Renal cortical epithelial cell (primary cell): ENCODE results near the gene LTBP1. TPM values are rescaled to one million over a fixed set of nuclear protein-coding genes. Genes with fewer than 3 reads are reported as not detected.
"Not testable (repeated sequence)": the region's sequence is repeated elsewhere in the genome, so short reads cannot be mapped to it uniquely, and the experiment has no call there.

Source experiments
- DNase-seq: peaks from one replicate; pipeline ENCODE4 v3.0.0-alpha.2; 2011; ENCODE audit warnings: low read depth
- total RNA-seq: library from RNA; depleted of rRNA; stranded (reverse); fragments of >200 nt; gene quantifications from 2 replicates; pipeline ENCODE4 v1.2.3, GENCODE V29; 2014

LTBP1 gene, protein sequence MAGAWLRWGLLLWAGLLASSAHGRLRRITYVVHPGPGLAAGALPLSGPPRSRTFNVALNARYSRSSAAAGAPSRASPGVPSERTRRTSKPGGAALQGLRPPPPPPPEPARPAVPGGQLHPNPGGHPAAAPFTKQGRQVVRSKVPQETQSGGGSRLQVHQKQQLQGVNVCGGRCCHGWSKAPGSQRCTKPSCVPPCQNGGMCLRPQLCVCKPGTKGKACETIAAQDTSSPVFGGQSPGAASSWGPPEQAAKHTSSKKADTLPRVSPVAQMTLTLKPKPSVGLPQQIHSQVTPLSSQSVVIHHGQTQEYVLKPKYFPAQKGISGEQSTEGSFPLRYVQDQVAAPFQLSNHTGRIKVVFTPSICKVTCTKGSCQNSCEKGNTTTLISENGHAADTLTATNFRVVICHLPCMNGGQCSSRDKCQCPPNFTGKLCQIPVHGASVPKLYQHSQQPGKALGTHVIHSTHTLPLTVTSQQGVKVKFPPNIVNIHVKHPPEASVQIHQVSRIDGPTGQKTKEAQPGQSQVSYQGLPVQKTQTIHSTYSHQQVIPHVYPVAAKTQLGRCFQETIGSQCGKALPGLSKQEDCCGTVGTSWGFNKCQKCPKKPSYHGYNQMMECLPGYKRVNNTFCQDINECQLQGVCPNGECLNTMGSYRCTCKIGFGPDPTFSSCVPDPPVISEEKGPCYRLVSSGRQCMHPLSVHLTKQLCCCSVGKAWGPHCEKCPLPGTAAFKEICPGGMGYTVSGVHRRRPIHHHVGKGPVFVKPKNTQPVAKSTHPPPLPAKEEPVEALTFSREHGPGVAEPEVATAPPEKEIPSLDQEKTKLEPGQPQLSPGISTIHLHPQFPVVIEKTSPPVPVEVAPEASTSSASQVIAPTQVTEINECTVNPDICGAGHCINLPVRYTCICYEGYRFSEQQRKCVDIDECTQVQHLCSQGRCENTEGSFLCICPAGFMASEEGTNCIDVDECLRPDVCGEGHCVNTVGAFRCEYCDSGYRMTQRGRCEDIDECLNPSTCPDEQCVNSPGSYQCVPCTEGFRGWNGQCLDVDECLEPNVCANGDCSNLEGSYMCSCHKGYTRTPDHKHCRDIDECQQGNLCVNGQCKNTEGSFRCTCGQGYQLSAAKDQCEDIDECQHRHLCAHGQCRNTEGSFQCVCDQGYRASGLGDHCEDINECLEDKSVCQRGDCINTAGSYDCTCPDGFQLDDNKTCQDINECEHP (N-terminal part only)
- total RNA-seq, result 0.89 and 3.6 TPM in 2 replicates

DNA sequence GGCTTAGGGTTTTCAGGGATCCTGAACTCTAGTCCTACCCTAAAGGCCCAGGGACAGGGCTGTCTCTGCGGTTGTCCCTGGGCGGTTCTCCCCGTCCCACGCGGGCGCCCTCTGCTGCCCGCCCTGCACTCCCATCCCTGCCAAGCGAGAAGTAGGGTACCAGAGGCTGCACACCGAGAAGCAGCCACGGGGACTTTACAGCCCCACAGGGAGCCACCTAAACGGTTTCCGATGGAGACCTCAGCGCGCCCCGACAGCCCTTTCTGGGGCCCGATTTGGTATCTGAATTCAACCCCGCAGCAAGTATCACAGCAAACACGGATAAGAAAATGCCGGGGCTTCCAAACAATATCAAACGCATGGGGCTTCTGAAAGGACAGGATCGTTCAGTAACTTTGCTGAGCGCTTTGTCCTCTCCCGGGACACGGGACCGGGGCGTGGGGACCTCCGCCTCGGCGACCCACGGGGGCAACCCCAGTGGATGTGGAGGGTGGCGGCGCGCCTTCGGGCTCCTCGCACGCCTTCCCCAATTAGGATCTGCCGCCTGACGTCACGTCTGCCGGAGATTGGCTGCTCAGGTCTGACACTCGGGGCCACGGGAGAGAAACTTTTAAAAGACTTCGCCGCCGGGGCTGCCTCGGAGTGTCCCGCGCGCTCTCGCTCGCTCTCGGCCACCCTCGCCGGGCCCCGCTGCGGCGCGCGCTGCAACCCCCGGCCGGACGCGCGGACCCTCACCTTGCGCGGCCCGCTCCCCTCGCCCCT is at the start of gene LTBP1:
Gene LTBP1, plus strand, starts transcription at position 640 of the 762 bp plus-strand sequence. CDS start 372 bp downstream, outside the sequence.
- DNase-seq, result peak; percentile 21

DNA sequence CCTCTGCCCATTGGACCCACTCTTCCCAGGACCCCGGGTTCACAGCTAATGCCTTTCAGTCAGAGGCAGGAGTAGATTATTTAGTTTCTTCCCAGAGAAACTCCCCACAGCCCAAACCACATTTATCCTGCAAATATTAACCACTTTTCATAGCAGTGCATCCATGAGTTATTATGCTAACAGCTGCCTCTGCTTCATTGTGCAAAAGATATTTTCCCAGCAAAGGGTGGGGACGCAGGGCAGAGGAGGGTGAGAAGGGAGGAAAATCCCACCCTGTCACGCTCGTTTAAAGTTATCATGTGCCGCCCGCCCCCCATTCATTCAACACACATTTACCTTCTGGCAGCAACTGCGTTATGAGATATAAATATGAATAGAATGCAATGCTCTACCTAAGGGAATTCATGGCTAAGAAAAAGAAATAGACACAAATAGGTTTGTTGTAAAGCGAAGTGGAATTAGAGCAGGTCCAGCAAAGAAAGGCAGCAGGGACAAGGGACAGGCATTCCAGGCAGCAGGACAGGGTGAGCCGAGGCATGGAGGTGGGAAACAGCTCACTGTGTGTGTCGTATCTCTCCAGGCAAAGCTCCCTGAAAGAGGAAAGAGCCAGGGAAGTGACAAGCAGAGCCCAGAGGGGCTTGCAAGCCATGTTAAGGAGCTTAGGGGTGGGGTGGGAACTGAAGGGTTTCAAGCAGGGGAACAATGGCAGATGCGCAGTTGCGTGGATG is 46.3 kb upstream of the LTBP1 start:
- DNase-seq, result no peak

DNA sequence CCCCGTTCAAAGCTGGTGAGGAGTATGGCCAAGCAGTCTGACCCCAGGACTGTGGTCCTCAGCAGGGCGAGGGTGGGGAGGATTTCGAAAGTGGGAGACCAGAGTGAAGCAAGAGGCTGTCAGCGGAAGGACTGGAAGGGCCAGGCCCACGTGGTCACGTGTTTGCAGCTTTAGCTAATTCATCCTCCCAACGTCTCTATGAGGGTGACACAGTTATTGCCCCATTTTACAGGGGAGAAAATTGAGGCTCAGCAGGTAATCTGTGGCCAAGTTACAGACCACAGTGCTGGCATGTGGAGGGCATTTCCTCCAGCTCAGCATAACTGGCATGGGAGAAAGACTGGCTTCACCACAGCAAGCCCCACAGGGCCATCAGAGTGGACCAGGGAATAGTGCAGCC is 45.4 kb upstream of the LTBP1 start:
- no peak for DNase-seq

DNA sequence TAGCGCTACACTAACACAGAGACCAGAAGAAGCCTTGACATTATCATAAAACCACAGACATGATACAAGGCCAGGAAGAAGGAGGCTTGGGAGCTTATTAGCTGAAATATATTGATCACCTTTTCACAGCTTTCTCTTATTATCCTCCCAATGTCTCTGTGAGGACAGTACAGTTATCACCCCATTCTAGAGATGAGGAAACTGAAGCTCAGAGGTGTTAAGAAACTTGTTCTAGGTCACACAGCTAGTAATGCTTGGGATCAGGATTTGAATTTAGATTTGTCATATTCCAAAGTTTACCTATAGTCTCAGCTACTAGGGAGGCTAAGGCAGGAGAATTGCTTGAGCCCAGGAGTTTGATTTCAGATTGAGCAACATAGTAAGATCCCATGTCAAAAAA is 44.6 kb upstream of the LTBP1 start:
- DNase-seq, result no peak

DNA sequence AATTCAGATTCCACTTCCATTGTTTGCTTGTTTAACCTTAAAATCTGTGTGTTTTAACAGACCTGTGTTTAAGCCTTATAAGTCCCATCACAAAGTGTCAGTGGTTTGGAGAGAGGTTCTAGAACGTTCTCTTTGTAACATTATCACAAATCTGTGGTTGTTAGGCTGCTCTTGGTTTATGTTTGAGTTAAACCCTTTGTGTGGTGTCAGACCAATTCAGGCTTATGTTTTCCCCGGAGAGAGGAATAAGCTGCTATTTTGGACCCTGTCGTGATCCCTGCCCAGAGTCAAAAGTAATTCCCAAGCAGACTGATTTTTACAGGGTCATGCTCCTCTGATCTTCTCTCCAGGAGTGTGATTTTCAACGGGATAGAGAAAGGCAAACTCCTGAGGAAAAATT is 43.8 kb upstream of the LTBP1 start:
- no peak for DNase-seq

DNA sequence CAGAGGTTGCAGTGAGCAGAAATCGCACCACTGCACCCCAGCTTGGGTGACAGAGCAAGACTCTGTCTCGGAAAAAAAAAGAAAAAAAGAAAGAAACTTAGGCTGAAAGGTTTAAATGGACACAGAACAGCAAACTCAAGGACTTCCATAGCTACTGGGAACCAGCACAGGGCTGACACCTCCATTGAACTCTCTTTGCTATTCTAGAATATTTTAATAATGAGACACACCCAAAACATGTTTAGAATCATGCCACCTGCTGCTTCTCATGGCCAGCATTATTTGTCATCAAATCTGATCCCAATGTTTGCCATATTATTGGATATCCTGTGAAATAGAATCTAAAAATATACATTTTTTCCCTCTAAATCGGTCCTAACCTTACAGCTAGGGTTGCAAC is 42.7 kb upstream of the LTBP1 start:
- DNase-seq, result no peak

DNA sequence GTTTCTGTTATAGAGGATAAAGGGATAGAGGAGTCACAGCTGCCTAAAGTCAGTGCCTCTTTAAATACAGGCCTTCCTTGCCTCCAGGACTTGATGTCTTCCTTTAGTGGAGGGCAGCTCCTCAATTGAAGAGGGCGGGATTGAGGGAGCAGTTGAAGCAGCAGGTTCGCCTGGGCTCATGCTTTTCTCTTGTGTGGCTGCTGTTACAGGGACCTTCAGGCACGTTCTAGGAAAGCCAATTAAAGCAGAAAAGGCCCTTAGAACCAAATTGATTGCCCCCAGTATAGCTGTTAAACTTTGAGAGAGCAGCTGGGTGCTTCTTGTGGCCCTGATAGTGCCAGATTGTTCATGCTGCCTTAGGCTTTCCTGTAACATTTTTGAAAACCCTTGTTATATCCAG is 42.0 kb upstream of the LTBP1 start:
- no peak for DNase-seq

DNA sequence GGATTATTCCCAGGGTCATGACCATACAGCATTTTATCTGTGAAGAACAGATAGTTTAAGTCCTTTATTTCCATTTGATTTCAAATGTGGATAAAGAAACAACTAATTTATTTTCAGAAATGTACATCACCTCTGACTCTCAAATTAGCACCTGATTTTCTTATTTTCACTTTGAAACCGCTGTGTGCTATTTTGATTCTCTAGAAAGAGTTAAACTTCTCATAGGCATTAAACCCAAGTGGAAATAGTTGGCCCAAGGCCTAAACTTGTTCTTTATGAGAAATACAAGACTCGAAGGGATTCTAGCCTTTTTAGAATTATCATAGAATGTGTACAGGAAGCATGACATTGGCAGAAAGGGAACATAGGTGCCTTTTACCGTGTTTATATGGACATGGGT is 41.5 kb upstream of the LTBP1 start:
- DNase-seq, result no peak

DNA sequence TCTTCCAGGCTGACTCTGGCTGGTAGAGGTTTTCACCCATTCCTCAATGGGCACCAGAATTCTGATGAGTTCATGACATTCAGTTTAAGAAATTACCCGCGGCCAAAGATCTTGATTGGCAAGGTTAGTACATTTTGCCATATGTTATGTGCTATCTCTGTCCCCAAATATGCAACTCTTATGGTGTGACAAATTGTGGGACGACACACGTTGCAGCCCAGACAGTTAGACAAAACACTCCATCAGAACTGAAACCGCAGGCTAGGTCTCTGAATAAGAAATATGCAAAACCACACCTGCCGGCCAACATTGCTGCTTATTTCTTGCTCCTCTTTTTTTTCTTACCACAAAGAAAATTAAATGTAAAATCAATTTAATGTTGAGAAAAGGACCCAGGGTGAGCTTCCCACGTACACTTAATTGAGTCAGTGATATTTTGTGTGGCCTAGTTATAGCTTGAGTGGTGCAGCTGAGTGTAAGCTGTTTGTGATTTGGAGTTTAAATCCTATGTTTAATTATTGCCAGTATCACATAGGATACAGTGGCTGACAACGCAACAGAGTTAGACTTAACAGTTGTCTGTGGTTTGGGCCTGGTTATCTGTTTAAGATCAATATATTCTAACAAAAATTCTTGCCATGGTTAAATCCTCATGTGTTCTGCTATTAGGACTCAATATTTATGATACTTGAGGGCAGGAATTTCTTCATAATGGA is 35.7 kb upstream of the LTBP1 start:
- no peak for DNase-seq

DNA sequence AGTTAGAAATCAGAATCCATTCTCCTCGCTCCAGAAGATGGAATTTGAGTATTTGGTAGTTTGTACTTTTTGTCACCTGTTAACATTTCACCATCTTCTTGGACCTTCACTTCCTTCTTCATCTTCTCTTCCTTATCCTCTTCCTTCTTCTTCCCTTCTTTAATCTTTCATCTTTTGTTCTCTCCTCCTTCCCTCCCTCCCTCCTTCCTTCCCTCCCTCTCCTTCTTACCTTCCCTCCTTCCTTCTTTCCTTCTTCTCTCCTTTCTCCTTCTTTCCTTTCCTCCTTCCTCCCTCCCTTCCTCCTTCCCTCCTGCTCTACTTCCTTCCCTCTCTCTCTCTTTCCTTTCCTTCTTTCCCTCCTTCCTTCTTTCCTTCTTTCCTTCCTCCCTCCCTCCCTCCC is 31.1 kb upstream of the LTBP1 start:
- no peak for DNase-seq

DNA sequence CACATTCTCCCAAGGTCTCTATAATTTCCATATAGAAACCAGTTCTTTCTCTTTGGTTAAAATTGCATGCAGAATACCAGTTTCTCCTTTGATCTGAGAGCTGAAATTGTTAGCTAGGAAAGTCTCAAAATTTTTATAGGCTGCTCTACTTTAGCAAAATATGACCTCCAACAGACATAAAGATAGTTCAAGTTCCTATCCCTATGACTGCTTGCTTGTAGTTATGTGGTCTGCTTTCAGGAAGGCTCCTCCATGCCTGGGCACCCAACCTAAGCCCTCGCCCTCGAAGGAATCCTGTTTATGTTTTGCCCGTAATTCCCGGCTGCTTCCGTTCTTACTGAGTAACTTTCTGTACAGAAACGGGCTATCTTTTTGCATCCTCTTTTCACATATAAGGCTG is 28.0 kb upstream of the LTBP1 start:
- no peak for DNase-seq

DNA sequence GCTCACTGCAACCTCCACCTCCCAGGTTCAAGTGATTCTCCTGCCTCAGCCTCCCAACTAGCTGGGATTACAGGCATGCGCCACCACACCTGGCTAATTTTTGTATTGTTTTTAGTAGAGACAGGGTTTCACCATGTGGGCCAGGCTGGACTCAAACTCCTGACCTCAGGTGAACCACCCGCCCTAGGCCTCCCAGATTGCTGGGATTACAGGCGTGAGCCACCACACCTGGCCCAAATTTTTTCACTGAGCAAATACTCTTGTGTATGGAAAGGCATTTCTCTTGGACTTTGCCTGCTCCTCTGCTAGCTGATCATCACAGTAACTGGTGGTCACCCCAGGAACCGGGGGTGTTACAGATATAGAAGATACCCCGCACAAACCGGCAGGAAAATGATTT is 26.9 kb upstream of the LTBP1 start:
- not testable (repeated sequence) for DNase-seq

DNA sequence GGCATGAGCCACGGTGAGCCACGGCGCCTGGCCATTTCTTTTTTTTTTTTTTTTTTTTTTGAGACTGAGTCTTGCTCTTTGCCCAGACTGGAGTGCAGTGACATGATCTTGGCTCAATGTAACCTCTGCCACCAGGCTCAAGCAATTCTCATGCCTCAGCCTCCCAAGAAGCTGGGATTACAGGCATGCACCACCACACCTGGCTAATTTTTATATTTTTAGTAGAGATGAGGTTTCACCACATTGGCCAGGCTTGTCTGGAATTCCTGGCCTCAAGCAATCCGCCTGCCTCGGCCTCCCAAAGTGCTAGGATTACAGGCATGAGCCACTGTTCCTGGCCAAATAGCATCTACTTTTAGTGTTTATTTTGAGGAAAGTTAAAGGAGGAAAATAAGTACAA is 25.3 kb upstream of the LTBP1 start:
- not testable (repeated sequence) for DNase-seq

DNA sequence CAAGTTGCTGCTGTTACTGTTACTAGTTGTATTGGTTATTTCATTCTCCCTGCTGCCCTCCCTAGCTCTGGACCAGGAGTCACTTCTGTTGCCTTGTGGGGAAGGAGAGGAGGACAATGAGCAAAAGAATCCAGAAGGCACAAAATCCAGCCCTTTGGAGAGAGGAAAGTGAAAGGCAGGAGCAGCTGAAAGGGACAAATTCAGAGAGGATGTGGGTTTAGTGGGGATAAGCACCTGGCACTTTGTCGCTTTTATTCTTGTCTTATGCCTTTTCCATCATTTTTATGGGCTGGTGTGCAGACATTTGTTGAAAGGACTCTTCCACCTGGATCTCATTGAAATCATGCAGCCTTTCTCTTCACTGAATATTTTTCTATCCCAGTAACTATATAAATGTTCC is 24.3 kb upstream of the LTBP1 start:
- DNase-seq, result no peak

DNA sequence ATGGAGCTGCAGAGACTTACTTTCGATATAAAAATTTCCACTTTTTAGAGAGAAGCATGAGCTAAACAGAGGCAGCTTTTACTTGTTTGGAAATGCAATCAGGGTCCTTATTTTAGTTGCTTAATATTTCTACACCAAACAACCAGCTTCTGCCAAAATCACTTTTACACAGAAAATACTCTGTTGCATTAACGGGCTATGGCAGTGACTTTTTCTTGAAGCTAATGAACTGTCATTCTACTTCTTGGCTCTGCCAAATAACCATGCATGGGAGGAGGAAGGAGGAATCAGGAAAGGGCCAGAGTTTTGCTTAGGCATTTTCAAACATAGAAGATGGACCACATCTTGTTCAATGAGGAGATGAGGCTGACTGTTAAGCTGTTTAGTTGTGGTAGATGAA is 23.6 kb upstream of the LTBP1 start:
- no peak for DNase-seq

DNA sequence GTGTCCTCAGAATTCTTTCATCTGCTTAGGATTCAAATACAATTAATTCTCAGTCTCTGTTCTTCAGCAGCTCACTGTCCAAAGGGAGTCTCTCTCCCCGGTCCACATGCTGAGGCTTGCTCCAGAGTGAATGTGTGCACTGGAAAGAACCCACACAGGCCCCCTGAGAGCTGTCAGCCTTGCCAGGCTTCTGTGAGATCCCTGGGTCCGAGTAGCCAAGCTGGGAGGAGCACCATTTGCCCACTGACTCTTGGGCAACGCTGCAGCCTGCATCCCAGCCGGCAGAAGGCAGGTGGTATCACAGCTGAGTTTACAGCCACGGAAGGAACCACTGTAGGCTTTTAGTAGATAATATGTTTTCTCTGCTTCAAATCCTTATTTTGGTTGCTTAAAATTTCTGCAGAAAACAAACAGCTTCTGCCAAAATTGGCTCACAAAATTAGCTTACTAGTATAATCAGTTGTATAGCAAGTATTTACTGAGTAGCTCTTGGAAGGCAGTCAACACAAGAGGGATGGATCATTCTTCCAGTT is 21.4 kb upstream of the LTBP1 start:
- no peak for DNase-seq

DNA sequence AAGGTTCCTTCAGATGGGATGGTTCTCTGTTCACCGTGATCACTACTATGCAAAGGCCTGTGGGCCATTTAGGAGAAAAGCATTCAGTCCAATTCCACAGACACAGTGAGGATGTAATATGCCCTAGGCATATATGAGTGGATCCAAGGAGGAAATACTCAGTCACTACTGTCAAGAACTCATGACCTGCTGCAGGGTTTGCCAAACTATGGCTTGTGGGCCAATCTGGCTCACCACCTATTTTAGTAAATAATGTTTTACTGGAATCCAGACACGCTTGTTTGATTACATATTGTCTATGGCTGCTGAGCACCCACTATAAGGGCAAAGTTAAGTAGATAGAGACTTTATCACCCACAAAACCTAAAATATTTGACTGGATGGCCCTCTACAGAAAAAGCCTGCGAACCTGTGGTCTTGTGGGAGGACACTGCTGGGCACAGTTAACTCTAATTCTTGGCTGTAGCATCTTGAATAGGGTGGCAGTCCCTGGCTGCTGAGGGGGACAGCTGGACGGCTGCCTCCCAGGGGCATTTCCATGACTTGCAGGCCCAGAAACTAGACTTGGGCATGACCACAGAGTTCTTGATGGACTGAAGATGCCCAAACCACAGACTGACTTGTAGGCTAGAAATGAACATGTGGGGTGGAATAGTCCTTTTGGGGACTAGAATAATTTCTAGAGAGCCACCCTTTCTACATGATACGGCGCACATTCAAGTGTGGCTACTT is 20.6 kb upstream of the LTBP1 start:
- DNase-seq, result no peak

DNA sequence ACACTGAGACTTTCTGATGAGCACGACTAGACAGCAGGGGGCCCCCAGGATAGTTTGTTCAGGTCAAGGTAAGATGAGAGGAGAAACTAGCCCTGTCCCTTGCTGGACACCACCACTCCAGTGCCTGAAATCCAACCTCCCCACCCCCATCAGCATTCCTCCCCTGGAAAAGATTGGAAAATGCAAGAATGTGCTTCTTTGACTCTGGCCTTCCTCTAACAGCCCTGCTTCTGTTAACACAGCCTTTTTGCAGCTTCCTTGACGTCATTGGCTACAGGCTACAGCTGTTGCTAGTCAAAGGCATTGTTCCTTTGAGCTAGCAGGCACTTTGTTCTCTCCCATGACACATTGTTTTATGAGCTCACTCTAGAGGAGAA is 20.1 kb upstream of the LTBP1 start:
- DNase-seq, result peak; percentile 23

DNA sequence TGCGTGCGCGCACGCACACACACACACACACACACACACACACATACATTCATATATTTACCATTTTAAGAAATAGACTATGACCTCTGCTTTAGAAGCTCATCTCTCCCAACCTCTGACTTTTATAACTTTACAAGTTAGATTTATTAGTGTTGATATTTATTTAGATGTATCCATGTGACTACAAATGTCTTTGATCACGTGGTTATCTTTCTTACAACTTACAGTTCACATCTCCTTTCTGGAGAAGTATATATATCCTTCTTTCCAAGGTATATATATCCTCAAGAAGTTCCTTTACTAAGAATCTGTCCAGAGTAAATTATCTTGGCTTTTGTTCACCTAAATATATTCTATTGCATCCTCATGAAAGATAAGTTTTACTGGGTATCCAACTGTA is 16.3 kb upstream of the LTBP1 start:
- DNase-seq, result no peak
